GM19455 (cell line): ENCODE measurements around the gene LGALSL.

Source experiments
- ATAC-seq: cut with Tn5 transposase; IDR thresholded peaks from one replicate; pipeline ENCODE4 v1.9.1; 2021; ENCODE audit not compliant: unreplicated experiment

The LGALSL gene

DNA sequence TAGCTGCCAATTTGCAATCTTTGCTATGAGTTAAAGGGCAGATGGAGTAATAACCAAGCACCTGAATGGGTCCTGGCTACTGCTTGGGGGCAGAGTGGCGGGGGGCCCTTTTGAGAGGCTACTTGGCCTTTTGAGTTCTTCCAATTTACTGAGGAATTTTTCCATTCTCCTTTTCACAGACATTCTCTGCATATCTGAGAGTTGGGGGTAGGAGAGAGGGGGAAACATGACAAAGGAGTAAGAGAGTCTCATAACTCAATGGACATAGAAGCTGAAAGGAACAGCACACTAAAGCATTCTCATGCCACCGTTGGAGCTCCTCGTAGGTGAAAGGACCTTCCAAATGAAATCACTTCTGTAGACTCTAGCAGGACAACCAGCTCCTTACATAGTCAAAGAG, 16.1 kb downstream of the LGALSL start:
- no peak for ATAC-seq

DNA sequence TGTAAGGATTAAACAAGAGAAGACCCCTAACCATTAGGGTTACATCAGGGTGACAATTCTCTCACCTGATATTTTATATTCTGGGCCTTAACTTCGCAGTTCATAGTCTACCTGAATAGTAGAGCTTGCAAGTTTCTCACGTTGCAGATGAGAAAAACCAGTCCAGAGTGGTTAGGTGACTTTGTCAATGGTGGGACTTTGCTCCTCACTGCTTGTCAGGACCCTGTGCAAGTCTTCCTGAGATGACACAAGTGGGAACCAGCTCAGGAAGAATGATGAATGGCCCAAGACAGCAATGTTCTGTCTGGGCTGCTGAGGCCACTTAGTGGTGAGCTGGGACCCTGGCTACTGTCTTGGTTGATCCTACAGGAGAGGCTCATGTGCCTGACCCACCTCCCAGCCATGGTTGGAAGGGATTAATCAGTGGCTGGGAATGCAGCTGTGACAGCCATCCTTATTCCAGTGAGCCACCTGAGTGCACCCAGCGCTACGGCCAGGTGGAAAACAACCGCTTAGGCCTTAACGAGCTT, 16.9 kb downstream of the LGALSL start:
- ATAC-seq, result no peak

DNA sequence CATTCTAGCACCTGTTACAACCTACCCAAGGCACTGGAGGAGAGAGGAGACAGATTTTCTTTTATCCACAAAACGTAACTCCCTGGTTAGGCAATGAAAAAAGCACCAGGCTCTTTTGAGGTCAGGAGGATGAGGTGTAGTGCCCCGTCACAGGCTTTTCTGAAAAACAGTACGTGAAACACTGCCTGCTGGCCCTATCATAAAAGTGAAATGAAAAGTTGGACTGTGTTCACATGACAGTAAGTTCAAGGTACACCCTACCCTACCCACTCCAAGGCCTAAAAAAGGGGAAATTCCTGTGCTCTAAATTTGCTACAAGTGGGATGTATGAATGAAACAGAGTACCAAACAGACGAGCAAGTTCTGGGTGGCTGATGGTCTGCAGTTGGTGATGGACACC, 17.6 kb downstream of the LGALSL start:
- ATAC-seq, result no peak

- ATAC-seq, result no peak
These were observed 18.9 kb downstream of the LGALSL start for GRCh38 chr2:64472881-64473280.

DNA sequence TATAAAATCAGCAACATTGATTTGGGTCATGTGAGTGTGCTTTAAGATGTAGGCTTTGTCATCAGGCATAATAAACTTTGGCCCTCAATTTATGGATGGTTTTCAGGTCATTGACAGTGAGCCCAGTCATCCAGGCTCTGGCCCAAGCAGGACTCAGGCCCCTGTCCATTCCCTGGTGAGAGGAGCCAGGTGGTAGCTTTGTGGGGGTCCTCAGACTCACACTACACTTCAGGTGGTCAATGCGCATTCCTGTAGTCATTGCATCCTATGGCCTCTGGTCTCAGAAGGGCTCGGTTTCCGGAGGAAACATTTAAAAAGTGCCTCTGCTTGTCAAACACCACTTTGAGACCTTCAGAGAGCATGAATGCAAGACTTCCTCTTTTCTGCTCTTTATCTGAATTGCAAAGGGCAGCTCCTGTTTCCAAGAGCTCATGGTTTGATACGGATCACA, 20.2 kb downstream of the LGALSL start:
- ATAC-seq, result no peak

DNA sequence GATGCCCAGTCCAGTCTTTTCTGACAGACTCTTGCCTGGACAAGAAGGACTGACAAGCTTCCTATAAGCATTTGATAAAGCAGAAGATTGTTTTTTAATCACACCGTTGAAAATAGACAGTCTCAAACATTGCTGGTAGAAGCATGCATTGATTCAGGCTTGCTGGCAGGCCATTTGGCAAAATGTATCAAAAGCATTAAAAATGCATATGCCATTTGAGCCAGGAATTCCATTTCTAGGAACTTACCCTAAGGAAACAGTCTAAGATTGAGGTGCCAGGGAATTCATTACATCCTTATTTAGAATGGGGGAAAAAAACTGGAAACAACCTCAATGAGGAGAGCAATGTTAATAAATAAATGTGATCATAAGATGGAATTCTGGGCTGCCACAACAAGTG, 20.7 kb downstream of the LGALSL start:
- no peak for ATAC-seq

DNA sequence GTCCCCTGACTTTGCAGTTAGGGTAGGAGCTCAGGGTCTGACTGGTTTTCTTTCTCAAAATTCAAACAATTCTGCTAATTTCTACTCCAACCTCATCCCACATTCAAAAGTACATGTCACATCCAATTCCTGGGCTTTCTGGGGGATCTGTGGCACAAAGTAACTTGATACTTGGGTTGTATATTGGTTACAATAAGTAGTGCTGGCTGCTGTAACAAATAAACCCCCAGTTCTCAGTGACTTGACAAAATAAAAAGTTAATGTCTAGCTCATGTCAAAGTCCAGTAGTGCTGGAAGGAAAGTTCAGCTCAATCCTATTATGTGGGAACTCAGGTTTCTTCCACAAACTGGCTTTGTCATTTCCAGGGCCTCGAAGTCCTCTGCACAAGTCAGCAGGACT, 23.1 kb downstream of the LGALSL start:
- ATAC-seq, result no peak

DNA sequence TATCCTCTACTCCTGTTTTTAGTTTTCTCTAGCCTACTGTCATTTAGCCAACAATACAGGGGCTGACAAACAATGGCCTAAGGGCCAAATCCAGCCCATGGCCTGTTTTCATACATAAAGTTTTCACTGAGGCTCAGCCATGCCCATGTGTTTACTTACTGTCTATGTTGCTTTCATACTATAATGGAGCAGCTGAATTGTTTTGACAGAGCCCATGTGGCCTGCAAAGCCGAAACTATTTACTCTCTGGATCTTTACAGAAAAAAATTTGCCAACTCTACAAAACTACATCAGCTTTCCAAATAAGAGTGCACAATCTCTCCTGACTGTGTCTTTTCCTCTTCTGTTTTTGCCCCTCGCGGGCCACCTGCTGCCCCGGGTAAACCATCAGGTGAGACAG, 24.0 kb downstream of the LGALSL start:
- no peak for ATAC-seq

GRCh38 chr2:64478502-64479230, 24.7 kb downstream of the LGALSL start:
- ATAC-seq, result no peak

GRCh38 chr2:64479259-64480117, 25.5 kb downstream of the LGALSL start:
- no peak for ATAC-seq

DNA sequence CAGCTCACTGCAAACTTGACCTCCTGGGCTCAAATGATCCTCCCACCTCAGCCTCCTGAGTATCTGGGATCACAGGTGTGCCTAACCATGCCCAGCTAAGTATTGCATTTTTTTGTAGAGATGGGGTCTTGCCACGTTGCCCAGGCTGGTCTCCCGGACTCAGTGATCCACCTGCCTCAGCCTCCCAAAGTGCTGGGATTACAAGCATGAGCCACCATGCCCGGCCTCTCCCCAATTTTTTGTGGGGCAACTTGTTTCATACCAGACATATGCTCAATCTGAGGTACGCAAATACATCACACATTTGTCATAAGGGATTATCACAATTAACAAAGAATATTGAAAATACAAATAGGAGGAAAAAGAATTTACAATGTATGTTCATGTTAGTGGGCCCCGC, 27.7 kb downstream of the LGALSL start:
- no peak for ATAC-seq

GRCh38 chr2:64482243-64482642, 28.3 kb downstream of the LGALSL start:
- no peak for ATAC-seq

DNA sequence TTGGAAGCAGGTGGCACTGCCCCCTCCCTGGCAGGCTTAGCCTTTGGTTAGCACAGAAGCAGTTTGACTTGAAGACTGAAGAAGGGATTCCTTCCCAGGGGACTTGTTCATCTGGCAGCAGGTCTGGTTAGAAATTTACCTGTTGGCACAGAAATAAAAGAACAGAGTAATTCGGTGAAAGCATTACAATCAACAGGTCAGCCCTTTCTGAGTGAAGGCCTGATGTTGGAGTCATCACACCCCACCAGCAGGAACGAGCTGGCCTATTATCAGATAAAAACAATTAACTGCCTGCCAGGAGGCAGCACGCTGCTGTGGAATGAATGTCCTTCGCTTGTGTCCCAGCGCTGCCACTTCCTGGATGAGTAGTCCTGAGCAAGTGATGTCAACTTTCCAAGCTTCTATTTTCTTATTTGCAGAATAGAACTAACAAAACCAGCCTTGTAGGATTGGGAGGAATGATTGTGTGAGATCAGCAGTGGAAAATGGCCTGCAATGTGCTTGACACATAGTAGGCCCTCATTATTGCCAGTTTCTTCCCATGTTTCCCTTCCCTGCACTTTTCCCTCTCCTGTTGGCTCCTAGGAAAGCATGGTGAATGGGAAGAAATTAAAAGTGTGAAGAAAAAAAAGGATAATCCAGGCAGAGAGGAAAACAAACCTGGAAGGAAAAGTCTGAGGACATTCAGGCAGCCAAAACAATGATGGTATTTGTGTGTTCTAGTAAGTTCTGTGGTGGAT, 29.0 kb downstream of the LGALSL start:
- no peak for ATAC-seq

DNA sequence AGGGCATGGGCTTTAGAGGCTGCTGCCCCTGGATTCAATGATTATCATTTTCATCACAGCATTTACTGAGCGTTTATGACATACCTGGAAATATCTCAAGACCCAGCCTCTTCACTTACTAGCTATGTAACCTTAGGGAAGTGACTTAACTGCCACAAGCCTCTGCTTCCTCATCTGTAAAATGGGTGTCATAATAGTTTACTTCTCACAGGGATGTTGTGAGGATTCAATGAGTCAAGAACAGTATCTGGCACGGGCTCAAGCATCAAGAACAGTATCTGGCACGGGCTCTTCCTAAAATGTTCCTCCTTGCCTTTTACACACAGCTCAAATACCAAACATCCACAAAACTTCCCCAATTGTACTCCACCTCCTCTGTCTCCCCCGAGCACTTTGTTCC, 31.4 kb downstream of the LGALSL start:
- no peak for ATAC-seq

DNA sequence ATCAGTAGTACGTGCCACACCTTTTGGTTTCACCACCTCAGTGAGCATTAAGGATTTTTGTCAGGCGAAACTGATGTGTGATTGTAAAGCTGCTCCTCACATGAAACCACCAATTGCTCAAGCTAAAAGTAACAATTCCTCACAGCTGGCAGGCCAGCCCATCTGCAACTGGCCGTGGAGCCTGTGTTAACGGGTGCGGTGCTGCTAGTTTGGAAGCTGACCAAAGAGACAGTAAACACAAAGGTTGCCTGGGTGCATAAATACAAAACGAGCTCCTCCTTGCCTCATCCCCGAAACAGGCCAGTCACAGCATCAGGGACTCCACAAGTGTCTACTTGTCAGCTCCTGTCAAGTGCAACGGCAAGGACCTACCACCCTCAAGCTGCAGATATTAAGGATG, 32.0 kb downstream of the LGALSL start:
- ATAC-seq, result no peak

- no peak for ATAC-seq
These were observed 33.5 kb downstream of the LGALSL start for GRCh38 chr2:64487256-64488049.

- peak; percentile 76 for ATAC-seq
These were observed 34.4 kb downstream of the LGALSL start for GRCh38 chr2:64488050-64488974.

GRCh38 chr2:64489081-64489751, 35.3 kb downstream of the LGALSL start:
- ATAC-seq, result no peak

GRCh38 chr2:64491426-64491825, 37.5 kb downstream of the LGALSL start:
- ATAC-seq, result no peak
